ENCODE measurements around the gene PRR14L.
"Not testable (repeated sequence)": the region's sequence is repeated elsewhere in the genome, so short reads cannot be mapped to it uniquely, and the experiment has no call there.

PRR14L gene

GRCh38 chr22:31750365-31751284 lies 693 bp upstream of the PRR14L start:
- no peaks in the 10 kb centered on the region for H3K9me3 Mint-ChIP-seq
- H3K36me3 Mint-ChIP-seq, result peaks cover 4% of the 10 kb centered on the region
- H3K4me1 Mint-ChIP-seq, result peaks cover 63% of the 10 kb centered on the region
- H3K27ac Mint-ChIP-seq, result peak overlapping the region; percentile 100
- H3K27me3 Mint-ChIP-seq, result no peaks in the 10 kb centered on the region
- peak overlapping the region; percentile 96 for H3K4me3 Mint-ChIP-seq

- Mint-ChIP-seq H3K27me3 (no peaks in the 10 kb centered on the region), H3K9me3 (no peaks in the 10 kb centered on the region), H3K27ac (peak overlapping the region; percentile 81), H3K4me1 (peaks cover 51% of the 10 kb centered on the region), H3K4me3 (peak overlapping the region; percentile 96), H3K36me3 (peaks cover 10% of the 10 kb centered on the region)
Observed at GRCh38 chr22:31748490-31748889, 1.4 kb downstream of the PRR14L start.

- peak overlapping the region; percentile 96 for H3K4me3 Mint-ChIP-seq
Observed at GRCh38 chr22:31747441-31747840, 2.5 kb downstream of the PRR14L start.

GRCh38 chr22:31743871-31744270 lies 6.1 kb downstream of the PRR14L start:
- H3K4me1 Mint-ChIP-seq, result peaks cover 58% of the 10 kb centered on the region
- H3K27me3 Mint-ChIP-seq, result no peaks in the 10 kb centered on the region
- peak overlapping the region; percentile 41 for H3K27ac Mint-ChIP-seq
- no peak overlapping the region for H3K4me3 Mint-ChIP-seq
- H3K9me3 Mint-ChIP-seq, result no peaks in the 10 kb centered on the region
- peaks cover 13% of the 10 kb centered on the region for H3K36me3 Mint-ChIP-seq

More at GRCh38 chr22:31747441-31747840, 2.5 kb downstream of the PRR14L start:
- no peaks in the 10 kb centered on the region for H3K9me3 Mint-ChIP-seq
- H3K27me3 Mint-ChIP-seq, result no peaks in the 10 kb centered on the region
- H3K36me3 Mint-ChIP-seq, result peaks cover 13% of the 10 kb centered on the region
- peaks cover 47% of the 10 kb centered on the region for H3K4me1 Mint-ChIP-seq
- H3K27ac Mint-ChIP-seq, result no peak overlapping the region

- no peaks in the 10 kb centered on the region for H3K9me3 Mint-ChIP-seq
- no peak overlapping the region for H3K4me3 Mint-ChIP-seq
- peak overlapping the region; percentile 59 for H3K27ac Mint-ChIP-seq
- H3K36me3 Mint-ChIP-seq, result peaks cover 15% of the 10 kb centered on the region
- peaks cover 58% of the 10 kb centered on the region for H3K4me1 Mint-ChIP-seq
- H3K27me3 Mint-ChIP-seq, result no peaks in the 10 kb centered on the region
Observed at GRCh38 chr22:31742682-31743081, 7.2 kb downstream of the PRR14L start.

GRCh38 chr22:31742115-31742514 lies 7.8 kb downstream of the PRR14L start:
- Mint-ChIP-seq H3K27ac (no peak overlapping the region), H3K4me1 (peaks cover 58% of the 10 kb centered on the region), H3K36me3 (peaks cover 12% of the 10 kb centered on the region), H3K9me3 (no peaks in the 10 kb centered on the region), H3K27me3 (no peaks in the 10 kb centered on the region), H3K4me3 (no peak overlapping the region)

GRCh38 chr22:31740314-31740713 lies 9.6 kb downstream of the PRR14L start:
- H3K9me3 Mint-ChIP-seq, H3K27me3 Mint-ChIP-seq, H3K4me3 Mint-ChIP-seq: not testable (repeated sequence)
- Mint-ChIP-seq H3K4me1 (peaks cover 53% of the 10 kb centered on the region), H3K27ac (peak overlapping the region; percentile 41), H3K36me3 (peaks cover 12% of the 10 kb centered on the region)

- Mint-ChIP-seq H3K27me3 (no peaks in the 10 kb centered on the region), H3K27ac (no peak overlapping the region), H3K4me3 (no peak overlapping the region), H3K4me1 (peaks cover 54% of the 10 kb centered on the region), H3K36me3 (peaks cover 12% of the 10 kb centered on the region), H3K9me3 (no peaks in the 10 kb centered on the region)
Observed at GRCh38 chr22:31739795-31740201, 10.1 kb downstream of the PRR14L start.

- H3K27me3 Mint-ChIP-seq, result no peaks in the 10 kb centered on the region
- peak overlapping the region; percentile 80 for H3K27ac Mint-ChIP-seq
- H3K4me1 Mint-ChIP-seq, result peaks cover 60% of the 10 kb centered on the region
- H3K9me3 Mint-ChIP-seq, result no peaks in the 10 kb centered on the region
- peak overlapping the region; percentile 28 for H3K4me3 Mint-ChIP-seq
- peaks cover 8% of the 10 kb centered on the region for H3K36me3 Mint-ChIP-seq
Observed at GRCh38 chr22:31738566-31738965, 11.4 kb downstream of the PRR14L start.

- Mint-ChIP-seq H3K27ac (peak overlapping the region; percentile 80), H3K4me3 (peak overlapping the region; percentile 28), H3K9me3 (no peaks in the 10 kb centered on the region), H3K36me3 (peaks cover 9% of the 10 kb centered on the region), H3K4me1 (peaks cover 62% of the 10 kb centered on the region), H3K27me3 (no peaks in the 10 kb centered on the region)
Observed at GRCh38 chr22:31737932-31738331, 12.0 kb downstream of the PRR14L start.

- Mint-ChIP-seq H3K36me3 (peaks cover 6% of the 10 kb centered on the region), H3K4me1 (peaks cover 55% of the 10 kb centered on the region), H3K4me3 (no peak overlapping the region), H3K9me3 (no peaks in the 10 kb centered on the region), H3K27ac (no peak overlapping the region), H3K27me3 (no peaks in the 10 kb centered on the region)
Observed at GRCh38 chr22:31736458-31736857, 13.5 kb downstream of the PRR14L start.

GRCh38 chr22:31734512-31734911 lies 15.4 kb downstream of the PRR14L start:
- Mint-ChIP-seq H3K27ac (no peak overlapping the region), H3K4me1 (peaks cover 43% of the 10 kb centered on the region), H3K36me3 (peaks cover 6% of the 10 kb centered on the region), H3K27me3 (no peaks in the 10 kb centered on the region), H3K9me3 (no peaks in the 10 kb centered on the region), H3K4me3 (no peak overlapping the region)

- Mint-ChIP-seq H3K36me3 (peaks cover 6% of the 10 kb centered on the region), H3K4me3 (no peak overlapping the region), H3K4me1 (peaks cover 34% of the 10 kb centered on the region), H3K9me3 (no peaks in the 10 kb centered on the region), H3K27ac (peak overlapping the region; percentile 83), H3K27me3 (no peaks in the 10 kb centered on the region)
Observed at GRCh38 chr22:31733580-31734079, 16.3 kb downstream of the PRR14L start.

- H3K4me3 Mint-ChIP-seq, result no peak overlapping the region
- H3K27me3 Mint-ChIP-seq, result no peaks in the 10 kb centered on the region
- H3K27ac Mint-ChIP-seq, result peak overlapping the region; percentile 15
- peaks cover 21% of the 10 kb centered on the region for H3K4me1 Mint-ChIP-seq
- H3K36me3 Mint-ChIP-seq, result peaks cover 2% of the 10 kb centered on the region
- no peaks in the 10 kb centered on the region for H3K9me3 Mint-ChIP-seq
Observed at GRCh38 chr22:31732089-31732829, 17.7 kb downstream of the PRR14L start.

GRCh38 chr22:31730344-31730711 lies 19.6 kb downstream of the PRR14L start:
- Mint-ChIP-seq H3K4me3 (no peak overlapping the region), H3K9me3 (no peaks in the 10 kb centered on the region), H3K27me3 (no peaks in the 10 kb centered on the region), H3K4me1 (peaks cover 20% of the 10 kb centered on the region), H3K27ac (no peak overlapping the region), H3K36me3 (peaks cover 2% of the 10 kb centered on the region)

- H3K9me3 Mint-ChIP-seq, result no peaks in the 10 kb centered on the region
- H3K36me3 Mint-ChIP-seq, result peaks cover 2% of the 10 kb centered on the region
Observed at GRCh38 chr22:31728857-31729256, 21.1 kb downstream of the PRR14L start.

More at GRCh38 chr22:31728857-31729256, 21.1 kb downstream of the PRR14L start:
- H3K27me3 Mint-ChIP-seq, result no peaks in the 10 kb centered on the region
- H3K4me3 Mint-ChIP-seq, result no peak overlapping the region
- H3K4me1 Mint-ChIP-seq, result peaks cover 10% of the 10 kb centered on the region
- no peak overlapping the region for H3K27ac Mint-ChIP-seq
